Measurements from ENCODE around the gene EXOC2.

EXOC2 gene

DNA sequence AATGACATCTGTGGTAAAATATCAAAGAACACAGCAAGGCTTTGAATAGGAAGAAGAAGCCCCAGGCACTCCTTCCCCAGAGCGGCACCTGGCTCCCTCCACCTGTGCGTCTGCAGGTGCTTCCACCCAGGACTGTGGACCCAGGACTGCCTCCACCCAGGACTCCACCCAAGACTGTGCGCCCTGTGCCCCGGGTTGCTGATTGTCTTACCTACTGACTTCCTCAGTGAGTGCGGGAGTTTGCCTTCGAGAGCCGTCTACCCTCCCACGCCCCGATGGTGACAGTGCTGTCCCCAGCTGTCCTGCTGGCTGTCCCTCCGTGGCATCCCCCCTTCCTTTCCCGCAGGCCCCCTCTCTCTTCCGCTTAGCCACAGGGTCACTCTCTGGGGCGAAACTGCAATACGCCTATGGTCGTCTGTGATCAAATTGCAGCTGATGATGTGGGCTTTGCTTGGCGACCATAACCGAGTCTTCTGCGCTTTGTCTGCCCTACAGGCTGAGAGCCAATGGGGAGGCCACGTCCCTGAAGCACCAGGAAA, 249.2 kb downstream of the EXOC2 start:
- no CpG with 5 or more reads among the region's 19 CpGs for WGBS, 2 donors (ENCODE audit: extremely low coverage in 2 of 2, insufficient read length in 2 of 2, insufficient replicate concordance in 1 of 2)
- Histone ChIP-seq H4K8ac (ENCODE audit: low read depth, low read length) (no peak overlapping the region), H3K9me3 (replicated peaks in 1 of 2; ENCODE audit: control insufficient read depth in 2 of 2, insufficient read depth in 1 of 2, low read depth in 1 of 2, low read length in 2 of 2) (no peaks in the 10 kb centered on the region), H3K4me2 (ENCODE audit: insufficient read depth, low read length, poor library complexity, severe bottlenecking) (no peak overlapping the region), H3K27ac (replicated peaks; ENCODE audit: low read length) (no peak overlapping the region), H3K4me1 (ENCODE audit: control insufficient read depth in 2 of 2, insufficient read depth in 1 of 2, low read depth in 1 of 2, low read length in 2 of 2) (peaks cover 0 to 3% of the 10 kb centered on the region in 2 donors), H3K36me3 (replicated peaks in 1 of 2; ENCODE audit: control insufficient read depth in 2 of 2, insufficient read depth in 2 of 2, low read length in 2 of 2) (no peaks in the 10 kb centered on the region), H3K4ac (ENCODE audit: low read length) (no peak overlapping the region), H3K14ac (ENCODE audit: low read length) (no peak overlapping the region), H3K18ac (ENCODE audit: low read length) (peak overlapping the region; percentile 54), H3K79me1 (ENCODE audit: low read depth, low read length) (no peaks in the 10 kb centered on the region), H3K23ac (ENCODE audit: low read depth, low read length, poor library complexity) (peak overlapping the region; percentile 10), H2AFZ (ENCODE audit: low read length) (no peak overlapping the region), H2BK12ac (ENCODE audit: low read length) (no peak overlapping the region), H2BK120ac (ENCODE audit: low read depth, low read length) (no peak overlapping the region), H2BK5ac (ENCODE audit: low read length) (peak overlapping the region; percentile 30), H4K91ac (ENCODE audit: low read depth, low read length, poor library complexity) (no peak overlapping the region), H2AK5ac (ENCODE audit: low read depth, low read length) (no peak overlapping the region), H2BK15ac (ENCODE audit: low read length) (no peak overlapping the region), H3K9ac (ENCODE audit: low read depth, low read length, poor library complexity) (peak overlapping the region; percentile 47), H3K27me3 (ENCODE audit: control insufficient read depth in 3 of 3, insufficient read depth in 3 of 3, low read depth in 1 of 3, low read length in 3 of 3) (peaks cover 0 to 16% (median 0%) of the 10 kb centered on the region in 3 experiments), H3K4me3 (ENCODE audit: low read length in 2 of 2) (no peak overlapping the region)
- no peak for DNase-seq (ENCODE audit: low spot score)

DNA sequence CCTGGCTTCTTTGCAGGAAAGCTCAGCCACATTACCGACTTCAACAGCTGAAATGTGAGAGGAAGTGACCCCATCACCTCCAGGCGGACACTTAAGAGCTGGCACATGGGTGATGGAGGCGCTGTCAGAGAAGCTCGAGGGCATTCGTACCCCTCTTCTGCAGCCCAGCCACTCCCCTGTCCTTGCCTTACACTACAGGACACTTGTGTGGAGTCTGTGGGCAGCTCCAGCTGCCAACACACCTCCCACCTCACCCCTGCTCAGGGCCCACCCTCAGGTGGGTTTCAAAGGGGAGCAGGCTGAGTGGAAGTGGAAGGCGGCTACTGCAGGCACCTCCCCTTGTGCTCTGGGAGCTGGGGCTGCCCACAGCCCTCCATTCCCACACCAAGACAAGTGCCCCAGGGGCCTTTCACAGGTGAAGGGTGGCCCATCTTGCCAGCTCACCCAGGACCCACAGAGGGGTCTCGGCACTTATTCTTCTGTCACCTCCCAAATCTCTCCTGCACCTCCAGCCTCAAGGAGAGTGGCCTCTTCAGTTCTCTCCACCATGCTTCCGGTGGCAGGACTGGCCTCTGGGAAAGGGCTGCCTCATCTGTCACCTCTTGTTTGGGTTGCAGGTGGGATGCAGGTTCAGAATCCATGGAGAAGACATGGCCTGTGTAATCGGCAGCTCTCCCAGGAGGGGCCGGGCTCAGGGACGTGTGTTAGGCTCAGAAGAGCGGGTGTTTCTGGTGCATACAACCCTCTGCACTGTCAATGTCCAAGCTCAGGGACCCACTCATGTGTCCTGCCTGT, 251.6 kb downstream of the EXOC2 start:
- no peak overlapping the region for H3K4ac ChIP-seq (ENCODE audit: low read length)
- no peak overlapping the region for H3K18ac ChIP-seq (ENCODE audit: low read length)
- no peak overlapping the region for H2AFZ ChIP-seq (ENCODE audit: low read length)
- no peaks in the 10 kb centered on the region for H3K9me3 ChIP-seq (replicated peaks in 1 of 2; ENCODE audit: control insufficient read depth in 2 of 2, insufficient read depth in 1 of 2, low read depth in 1 of 2, low read length in 2 of 2)
- H3K27ac ChIP-seq (replicated peaks; ENCODE audit: low read length): no peak overlapping the region
- H2BK5ac ChIP-seq (ENCODE audit: low read length): no peak overlapping the region
- no peak overlapping the region for H3K23ac ChIP-seq (ENCODE audit: low read depth, low read length, poor library complexity)
- H3K36me3 ChIP-seq (replicated peaks in 1 of 2; ENCODE audit: control insufficient read depth in 2 of 2, insufficient read depth in 2 of 2, low read length in 2 of 2): no peaks in the 10 kb centered on the region
- H3K14ac ChIP-seq (ENCODE audit: low read length): peak overlapping the region; percentile 1
- no peak overlapping the region for H3K9ac ChIP-seq (ENCODE audit: low read depth, low read length, poor library complexity)
- H4K8ac ChIP-seq (ENCODE audit: low read depth, low read length): no peak overlapping the region
- no CpG with 5 or more reads among the region's 12 CpGs for WGBS, 2 donors (ENCODE audit: extremely low coverage in 2 of 2, insufficient read length in 2 of 2, insufficient replicate concordance in 1 of 2)
- peaks cover 0 to 25% (median 0%) of the 10 kb centered on the region in 3 experiments for H3K27me3 ChIP-seq (ENCODE audit: control insufficient read depth in 3 of 3, insufficient read depth in 3 of 3, low read depth in 1 of 3, low read length in 3 of 3)
- no peaks in the 10 kb centered on the region for H3K4me1 ChIP-seq (ENCODE audit: control insufficient read depth in 2 of 2, insufficient read depth in 1 of 2, low read depth in 1 of 2, low read length in 2 of 2)
- no peaks in the 10 kb centered on the region for H3K79me1 ChIP-seq (ENCODE audit: low read depth, low read length)
- H2BK12ac ChIP-seq (ENCODE audit: low read length): no peak overlapping the region
- H3K4me3 ChIP-seq (ENCODE audit: low read length in 2 of 2): no peak overlapping the region
- H2BK120ac ChIP-seq (ENCODE audit: low read depth, low read length): no peak overlapping the region
- no peak overlapping the region for H3K4me2 ChIP-seq (ENCODE audit: insufficient read depth, low read length, poor library complexity, severe bottlenecking)
- H2BK15ac ChIP-seq (ENCODE audit: low read length): no peak overlapping the region
- no peak overlapping the region for H4K91ac ChIP-seq (ENCODE audit: low read depth, low read length, poor library complexity)
- no peak for DNase-seq (ENCODE audit: low spot score)
- H2AK5ac ChIP-seq (ENCODE audit: low read depth, low read length): no peak overlapping the region

DNA sequence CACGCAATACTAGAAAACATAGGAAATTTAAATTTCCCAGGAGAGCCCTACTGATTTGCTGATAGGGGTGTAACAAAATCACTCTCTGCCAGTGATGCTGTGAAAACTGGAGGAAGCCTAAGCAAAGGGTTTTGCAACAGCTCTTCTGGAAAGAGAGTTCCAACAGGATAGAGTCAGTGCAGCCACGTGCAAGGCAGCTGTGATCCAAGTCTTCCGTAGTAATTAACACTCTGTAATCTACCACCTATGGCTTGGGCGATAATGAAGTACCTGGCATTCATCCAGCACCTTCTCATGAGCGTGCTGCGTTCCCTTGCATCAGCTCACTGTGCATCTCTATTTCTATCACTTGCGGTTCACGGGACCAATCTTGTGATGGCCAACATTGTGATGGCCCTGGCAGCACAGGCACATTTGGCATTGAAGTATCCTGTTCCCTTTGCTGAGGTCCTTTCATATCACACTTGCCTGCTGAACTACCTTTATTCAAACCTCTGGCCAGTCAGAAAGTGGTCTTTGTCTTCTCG, 253.2 kb downstream of the EXOC2 start:
- H4K91ac ChIP-seq (ENCODE audit: low read depth, low read length, poor library complexity): no peak overlapping the region
- no peak overlapping the region for H3K27ac ChIP-seq (replicated peaks; ENCODE audit: low read length)

DNA sequence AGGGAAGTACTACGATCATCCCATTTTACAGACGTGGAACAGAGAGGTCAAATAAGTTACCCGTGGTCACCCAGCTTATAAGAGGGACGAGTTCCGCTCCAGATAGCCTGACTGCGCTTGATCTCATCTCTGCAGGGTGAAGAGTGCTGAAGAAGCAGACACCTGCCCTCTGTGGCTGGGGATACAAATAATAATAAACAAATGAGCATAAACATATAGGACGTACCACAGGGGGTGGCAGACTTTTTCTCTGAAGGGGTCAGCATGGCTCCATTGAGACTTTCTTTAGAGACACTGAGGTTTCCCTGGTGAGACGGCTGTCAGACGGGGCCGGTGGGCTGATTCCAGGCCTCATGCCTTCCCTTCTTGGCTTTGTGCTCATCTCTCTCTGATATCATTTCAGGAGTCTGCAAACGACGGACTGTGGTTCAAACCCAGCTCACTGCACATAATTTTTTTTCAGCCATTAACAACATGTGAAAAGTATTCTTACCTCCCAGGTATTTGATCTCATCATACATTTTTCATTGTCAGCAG, 254.2 kb downstream of the EXOC2 start:
- H2AK5ac ChIP-seq (ENCODE audit: low read depth, low read length): no peak overlapping the region
- H3K14ac ChIP-seq (ENCODE audit: low read length): no peak overlapping the region
- H2BK12ac ChIP-seq (ENCODE audit: low read length): no peak overlapping the region
- H3K36me3 ChIP-seq (replicated peaks in 1 of 2; ENCODE audit: control insufficient read depth in 2 of 2, insufficient read depth in 2 of 2, low read length in 2 of 2): no peaks in the 10 kb centered on the region
- no peak overlapping the region for H4K91ac ChIP-seq (ENCODE audit: low read depth, low read length, poor library complexity)
- H3K9ac ChIP-seq (ENCODE audit: low read depth, low read length, poor library complexity): no peak overlapping the region
- no peak overlapping the region for H3K4ac ChIP-seq (ENCODE audit: low read length)
- no peaks in the 10 kb centered on the region for H3K9me3 ChIP-seq (replicated peaks in 1 of 2; ENCODE audit: control insufficient read depth in 2 of 2, insufficient read depth in 1 of 2, low read depth in 1 of 2, low read length in 2 of 2)
- H2BK120ac ChIP-seq (ENCODE audit: low read depth, low read length): no peak overlapping the region
- H2BK5ac ChIP-seq (ENCODE audit: low read length): no peak overlapping the region
- H3K4me1 ChIP-seq (ENCODE audit: control insufficient read depth in 2 of 2, insufficient read depth in 1 of 2, low read depth in 1 of 2, low read length in 2 of 2): no peaks in the 10 kb centered on the region
- WGBS, 2 donors (ENCODE audit: extremely low coverage in 2 of 2, insufficient read length in 2 of 2, insufficient replicate concordance in 1 of 2): no CpG with 5 or more reads among the region's 12 CpGs
- no peak overlapping the region for H3K18ac ChIP-seq (ENCODE audit: low read length)
- no peak overlapping the region for H3K23ac ChIP-seq (ENCODE audit: low read depth, low read length, poor library complexity)
- H3K27ac ChIP-seq (replicated peaks; ENCODE audit: low read length): no peak overlapping the region
- H2AFZ ChIP-seq (ENCODE audit: low read length): no peak overlapping the region
- H3K27me3 ChIP-seq (ENCODE audit: control insufficient read depth in 3 of 3, insufficient read depth in 3 of 3, low read depth in 1 of 3, low read length in 3 of 3): peaks cover 0 to 23% (median 0%) of the 10 kb centered on the region in 3 experiments
- H3K4me3 ChIP-seq (ENCODE audit: low read length in 2 of 2): no peak overlapping the region
- H4K8ac ChIP-seq (ENCODE audit: low read depth, low read length): no peak overlapping the region
- no peak overlapping the region for H2BK15ac ChIP-seq (ENCODE audit: low read length)
- no peaks in the 10 kb centered on the region for H3K79me1 ChIP-seq (ENCODE audit: low read depth, low read length)
- DNase-seq (ENCODE audit: low spot score): no peak
- no peak overlapping the region for H3K4me2 ChIP-seq (ENCODE audit: insufficient read depth, low read length, poor library complexity, severe bottlenecking)

More for the DNA sequence above, 253.2 kb downstream of the EXOC2 start:
- H3K4me1 ChIP-seq (ENCODE audit: control insufficient read depth in 2 of 2, insufficient read depth in 1 of 2, low read depth in 1 of 2, low read length in 2 of 2): no peaks in the 10 kb centered on the region
- H2AK5ac ChIP-seq (ENCODE audit: low read depth, low read length): no peak overlapping the region
- H4K8ac ChIP-seq (ENCODE audit: low read depth, low read length): no peak overlapping the region
- no peak overlapping the region for H2BK5ac ChIP-seq (ENCODE audit: low read length)
- H3K14ac ChIP-seq (ENCODE audit: low read length): no peak overlapping the region
- H3K4me3 ChIP-seq (ENCODE audit: low read length in 2 of 2): no peak overlapping the region
- no peak for DNase-seq (ENCODE audit: low spot score)
- no peaks in the 10 kb centered on the region for H3K9me3 ChIP-seq (replicated peaks in 1 of 2; ENCODE audit: control insufficient read depth in 2 of 2, insufficient read depth in 1 of 2, low read depth in 1 of 2, low read length in 2 of 2)
- WGBS, 2 donors (ENCODE audit: extremely low coverage in 2 of 2, insufficient read length in 2 of 2, insufficient replicate concordance in 1 of 2): no CpG with 5 or more reads among the region's 9 CpGs
- no peaks in the 10 kb centered on the region for H3K79me1 ChIP-seq (ENCODE audit: low read depth, low read length)
- H2AFZ ChIP-seq (ENCODE audit: low read length): no peak overlapping the region
- H2BK12ac ChIP-seq (ENCODE audit: low read length): no peak overlapping the region
- no peaks in the 10 kb centered on the region for H3K36me3 ChIP-seq (replicated peaks in 1 of 2; ENCODE audit: control insufficient read depth in 2 of 2, insufficient read depth in 2 of 2, low read length in 2 of 2)
- H2BK15ac ChIP-seq (ENCODE audit: low read length): no peak overlapping the region
- peaks cover 0 to 25% (median 0%) of the 10 kb centered on the region in 3 experiments for H3K27me3 ChIP-seq (ENCODE audit: control insufficient read depth in 3 of 3, insufficient read depth in 3 of 3, low read depth in 1 of 3, low read length in 3 of 3)
- no peak overlapping the region for H3K4me2 ChIP-seq (ENCODE audit: insufficient read depth, low read length, poor library complexity, severe bottlenecking)
- no peak overlapping the region for H2BK120ac ChIP-seq (ENCODE audit: low read depth, low read length)
- H3K4ac ChIP-seq (ENCODE audit: low read length): no peak overlapping the region
- H3K18ac ChIP-seq (ENCODE audit: low read length): no peak overlapping the region
- H3K23ac ChIP-seq (ENCODE audit: low read depth, low read length, poor library complexity): no peak overlapping the region
- no peak overlapping the region for H3K9ac ChIP-seq (ENCODE audit: low read depth, low read length, poor library complexity)
